Neural cell (in vitro differentiated cells): ENCODE results near the gene TBC1D14. TPM values are rescaled to one million over a fixed set of nuclear protein-coding genes. Genes with fewer than 3 reads are reported as not detected.
A peak's percentile ranks its signal among the peaks of the same experiment; 100 is the strongest.

Source experiments
- H2AFZ ChIP-seq: fragments of 200-600, 300-800 bp; sonication (generic), shearing (Covaris generic); 2 replicates; pipeline ENCODE4 v1.6.0; 2014; ENCODE audit warnings: low read depth, mild to moderate bottlenecking, antibody characterized with exemption, low read length, moderate library complexity
- H3F3A ChIP-seq: fragments of 200-600 bp; shearing (Covaris generic); 2 replicates; pipeline ENCODE4 v1.6.1; 2016; ENCODE audit warnings: mild to moderate bottlenecking, moderate library complexity, mixed read lengths, antibody characterized with exemption, low read length; ENCODE audit not compliant: insufficient read depth, poor library complexity, severe bottlenecking
- H3K27ac ChIP-seq: fragments of 200-600, 300-800 bp; sonication (generic), shearing (Covaris generic); 2 replicates; pipeline ENCODE4 v1.5.1; 2014; ENCODE audit warnings: mild to moderate bottlenecking, low read length, moderate library complexity
- H3K27me3 ChIP-seq: fragments of 300-800, 200-600 bp; sonication (generic), shearing (Covaris generic); 2 replicates; pipeline ENCODE4 v1.6.0; 2014; ENCODE audit warnings: mild to moderate bottlenecking, low read depth, low read length, moderate library complexity; ENCODE audit not compliant: insufficient read depth
- H3K36me3 ChIP-seq: fragments of 300-800, 200-600 bp; sonication (generic), shearing (Covaris generic); 2 replicates; pipeline ENCODE4 v1.5.1; 2014; ENCODE audit warnings: mild to moderate bottlenecking, antibody characterized with exemption, low read length, moderate library complexity; ENCODE audit not compliant: insufficient read depth
- H3K4me2 ChIP-seq: fragments of 300-800, 200-600 bp; sonication (generic), shearing (Covaris generic); 2 replicates; pipeline ENCODE4 v1.6.0; 2014; ENCODE audit warnings: mild to moderate bottlenecking, low read length
- H3K4me3 ChIP-seq: fragments of 300-800, 200-600 bp; sonication (generic), shearing (Covaris generic); 2 replicates; pipeline ENCODE4 v1.5.1; 2014; ENCODE audit warnings: mild to moderate bottlenecking, low read length, moderate library complexity
- H3K79me2 ChIP-seq: fragments of 200-600 bp; shearing (Covaris generic); replicated peaks from 2 replicates; pipeline ENCODE4 v1.6.0; 2014; ENCODE audit warnings: mild to moderate bottlenecking, low read length, moderate library complexity; ENCODE audit not compliant: insufficient read depth
- H3K9ac ChIP-seq: fragments of 300-800, 200-600 bp; sonication (generic), shearing (Covaris generic); 2 replicates; pipeline ENCODE4 v1.6.1; 2016; ENCODE audit warnings: mild to moderate bottlenecking, low read length, mixed read lengths
- H3K9me2 ChIP-seq: fragments of 200-600 bp; shearing (Covaris generic); 2 replicates; pipeline ENCODE4 v1.6.1; 2016; ENCODE audit warnings: mild to moderate bottlenecking, low read length, mixed read lengths; ENCODE audit not compliant: insufficient read depth
- H3K9me3 ChIP-seq: fragments of 200-600, 300-800 bp; sonication (generic), shearing (Covaris generic); 2 replicates; pipeline ENCODE4 v1.6.1; 2016; ENCODE audit warnings: mild to moderate bottlenecking, mixed run types, low read length, moderate library complexity, mixed read lengths
- H4K20me1 ChIP-seq: fragments of 200-600 bp; shearing (Covaris generic); 2 replicates; pipeline ENCODE4 v1.6.1; 2016; ENCODE audit warnings: mild to moderate bottlenecking, mixed run types; ENCODE audit not compliant: insufficient read depth
- CTCF ChIP-seq: fragments of 450-650 bp; IDR thresholded peaks from 2 replicates; pipeline ENCODE4 v1.5.1; 2014; ENCODE audit warnings: antibody characterized with exemption, mild to moderate bottlenecking, moderate library complexity; ENCODE audit not compliant: poor library complexity, severe bottlenecking
- EP300 ChIP-seq: fragments of 450-650 bp; conservative IDR thresholded peaks from 2 replicates; pipeline ENCODE4 v1.6.1; 2014; ENCODE audit warnings: antibody characterized with exemption, mild to moderate bottlenecking, moderate library complexity; ENCODE audit not compliant: poor library complexity, severe bottlenecking
- EZH2 ChIP-seq: fragments of 200-600, 300-800 bp; shearing (Covaris generic), sonication (generic); IDR thresholded peaks from 2 replicates; pipeline ENCODE4 v1.6.1; 2014; ENCODE audit warnings: antibody characterized with exemption, low read length, borderline replicate concordance, mild to moderate bottlenecking; ENCODE audit not compliant: insufficient read depth, poor library complexity, severe bottlenecking
- MXI1 ChIP-seq: fragments of 450-650 bp; conservative IDR thresholded peaks from 2 replicates; pipeline ENCODE4 v1.6.1; 2014; ENCODE audit warnings: antibody characterized with exemption, mild to moderate bottlenecking; ENCODE audit not compliant: poor library complexity, severe bottlenecking
- POLR2AphosphoS5 ChIP-seq: IDR thresholded peaks from 2 replicates; pipeline ENCODE4 v1.6.1; 2012
- RAD21 ChIP-seq: fragments of 450-650 bp; conservative IDR thresholded peaks from 2 replicates; pipeline ENCODE4 v1.6.1; 2014; ENCODE audit warnings: antibody characterized with exemption, mild to moderate bottlenecking, moderate library complexity
- REST ChIP-seq: IDR thresholded peaks from 2 replicates; pipeline ENCODE4 v1.6.1; 2012; ENCODE audit warnings: borderline replicate concordance
- SMC3 ChIP-seq: fragments of 450-650 bp; conservative IDR thresholded peaks from 2 replicates; pipeline ENCODE4 v1.6.1; 2014; ENCODE audit warnings: antibody characterized with exemption, mild to moderate bottlenecking, moderate library complexity; ENCODE audit not compliant: poor library complexity
- TAF1 ChIP-seq: IDR thresholded peaks from 2 replicates; pipeline ENCODE4 v1.6.1; 2012; ENCODE audit warnings: low read depth
- polyA plus RNA-seq: library from polyadenylated mRNA; depleted of rRNA; stranded (reverse); fragments of >200 nt; gene quantifications from 2 replicates; pipeline ENCODE4 v1.2.3, GENCODE V29; 2014

Gene TBC1D14
- polyA plus RNA-seq, 1 donor from 2014 or later, result 125 TPM

DNA sequence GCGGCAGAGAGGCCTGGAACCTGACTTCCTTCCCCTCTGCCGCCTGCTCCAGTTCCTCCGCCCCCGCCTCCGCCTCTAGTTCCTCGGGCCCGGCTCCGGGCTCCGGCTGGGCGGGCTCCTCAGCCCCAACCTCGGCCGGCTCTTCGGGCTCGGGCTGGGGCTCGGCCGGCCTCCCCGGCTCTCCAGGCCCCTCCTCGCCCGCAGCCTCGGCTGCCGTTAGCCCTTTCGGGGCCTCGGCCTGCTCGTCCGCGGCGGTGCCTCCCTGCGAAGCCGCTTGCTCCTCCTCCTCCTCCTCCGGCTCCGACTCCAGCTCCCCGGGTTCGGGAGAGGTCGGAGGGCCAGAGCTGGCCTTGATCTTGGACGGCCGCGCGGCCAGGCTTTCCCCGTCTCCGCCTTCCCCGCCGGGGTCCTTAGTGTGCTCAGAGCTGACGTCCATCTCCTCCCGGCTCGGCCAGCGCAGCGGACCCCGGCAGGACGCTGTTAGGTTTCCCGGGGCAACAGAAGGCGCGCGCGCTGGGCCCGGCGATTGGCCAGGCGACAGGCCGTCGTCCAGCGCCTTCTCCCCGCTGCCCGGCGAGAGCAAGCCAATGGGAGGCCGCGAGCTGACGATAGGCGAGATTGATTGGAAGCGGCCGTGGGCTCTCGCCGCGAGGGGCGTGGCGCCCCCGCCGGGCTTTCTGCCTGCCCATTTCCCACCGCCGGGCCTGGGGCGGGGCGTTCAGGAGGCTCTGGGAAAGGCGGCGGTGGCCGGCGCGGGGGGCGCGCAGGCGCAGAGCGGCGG, 133.1 kb downstream of the TBC1D14 start:
- H3K27ac ChIP-seq, result peak overlapping the region; percentile 71
- H3K36me3 ChIP-seq, result no peaks in the 10 kb centered on the region
- no peaks in the 10 kb centered on the region for H3K27me3 ChIP-seq
- no peaks in the 10 kb centered on the region for H3K9me2 ChIP-seq
- no peaks in the 10 kb centered on the region for H3K9me3 ChIP-seq
- H3K9ac ChIP-seq, result peak overlapping the region; percentile 78
- peak overlapping the region; percentile 51 for H2AFZ ChIP-seq
- no peaks in the 10 kb centered on the region for H3F3A ChIP-seq
- peaks cover 38% of the 10 kb centered on the region for H3K79me2 ChIP-seq
- peaks cover 10% of the 10 kb centered on the region for H4K20me1 ChIP-seq
- H3K4me3 ChIP-seq, result peak overlapping the region; percentile 94
- H3K4me2 ChIP-seq, result peak overlapping the region; percentile 57
- TF ChIP-seq CTCF (peak; percentile 76), RAD21 (no peak), MXI1 (peak; percentile 87), POLR2AphosphoS5 (peak; percentile 74), TAF1 (peak; percentile 86), REST (no peak), EP300 (peak; percentile 45), SMC3 (peak; percentile 18), EZH2 (no peak)

GRCh38 chr4:7043284-7044136, 133.9 kb downstream of the TBC1D14 start, which contains the start of gene TADA2B:
TSS of gene TADA2B (plus strand) at chr4:7043372. CDS start at chr4:7043580, 208 bp downstream.
- peak within 1 kb of the TSS; percentile 84 for H3K27ac ChIP-seq
- H3K9ac ChIP-seq, result peak within 1 kb of the TSS; percentile 94
- H4K20me1 ChIP-seq, result peaks cover 10% of the 10 kb centered on the region
- H3K36me3 ChIP-seq, result no peaks in the 10 kb centered on the region
- TF ChIP-seq SMC3, result no peak
- no peak for TF ChIP-seq TAF1
- TF ChIP-seq EP300, result no peak
- TF ChIP-seq POLR2AphosphoS5, result peak; percentile 28
- TF ChIP-seq REST, result peak; percentile 19
- TF ChIP-seq RAD21, result no peak
- no peak for TF ChIP-seq CTCF
- no peak for TF ChIP-seq EZH2
- peak; percentile 35 for TF ChIP-seq MXI1
- peak within 1 kb of the TSS; percentile 51 for H2AFZ ChIP-seq
- H3K4me3 ChIP-seq, result peak within 1 kb of the TSS; percentile 100
- no peaks in the 10 kb centered on the region for H3F3A ChIP-seq
- peaks cover 43% of the 10 kb centered on the region for H3K79me2 ChIP-seq
- H3K9me2 ChIP-seq, result no peaks in the 10 kb centered on the region
- H3K9me3 ChIP-seq, result no peaks in the 10 kb centered on the region
- no peaks in the 10 kb centered on the region for H3K27me3 ChIP-seq
- peak within 1 kb of the TSS; percentile 81 for H3K4me2 ChIP-seq
